DOHH2 (cell line): ENCODE results near the gene PIM1.

Experiments
- EZH2phosphoT487 ChIP-seq: fragments of 200-600 bp; sonication (generic); IDR thresholded peaks from 2 replicates; pipeline ENCODE4 v1.6.1; 2017; ENCODE audit warnings: borderline replicate concordance, mild to moderate bottlenecking, antibody characterized with exemption, low read length, moderate library complexity, mixed read lengths
- TF ChIP-seq, protein P1 (sequence below): fragments of 200-600 bp; sonication (generic); IDR thresholded peaks from one replicate; pipeline ENCODE4 v1.5.1; 2014; ENCODE audit warnings: antibody characterized with exemption, mild to moderate bottlenecking, low read depth, low read length; ENCODE audit not compliant: poor library complexity, severe bottlenecking

GRCh38 chr6:37174515-37175331 lies 4.8 kb downstream of the PIM1 start:
- TF ChIP-seq, protein P1, sequence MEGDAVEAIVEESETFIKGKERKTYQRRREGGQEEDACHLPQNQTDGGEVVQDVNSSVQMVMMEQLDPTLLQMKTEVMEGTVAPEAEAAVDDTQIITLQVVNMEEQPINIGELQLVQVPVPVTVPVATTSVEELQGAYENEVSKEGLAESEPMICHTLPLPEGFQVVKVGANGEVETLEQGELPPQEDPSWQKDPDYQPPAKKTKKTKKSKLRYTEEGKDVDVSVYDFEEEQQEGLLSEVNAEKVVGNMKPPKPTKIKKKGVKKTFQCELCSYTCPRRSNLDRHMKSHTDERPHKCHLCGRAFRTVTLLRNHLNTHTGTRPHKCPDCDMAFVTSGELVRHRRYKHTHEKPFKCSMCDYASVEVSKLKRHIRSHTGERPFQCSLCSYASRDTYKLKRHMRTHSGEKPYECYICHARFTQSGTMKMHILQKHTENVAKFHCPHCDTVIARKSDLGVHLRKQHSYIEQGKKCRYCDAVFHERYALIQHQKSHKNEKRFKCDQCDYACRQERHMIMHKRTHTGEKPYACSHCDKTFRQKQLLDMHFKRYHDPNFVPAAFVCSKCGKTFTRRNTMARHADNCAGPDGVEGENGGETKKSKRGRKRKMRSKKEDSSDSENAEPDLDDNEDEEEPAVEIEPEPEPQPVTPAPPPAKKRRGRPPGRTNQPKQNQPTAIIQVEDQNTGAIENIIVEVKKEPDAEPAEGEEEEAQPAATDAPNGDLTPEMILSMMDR: no peak
- TF ChIP-seq EZH2phosphoT487: no peak
